Gastrocnemius medialis (tissue), 4 donors: ENCODE measurements around the gene PRKAG2.

Experiments used
- POLR2A ChIP-seq, 2 donors: fragments of 450-650 bp; IDR thresholded peaks; one replicate each; pipeline ENCODE4 v1.6.1; 2017; ENCODE audit warnings: antibody characterized with exemption in 2 of 2, mild to moderate bottlenecking in 2 of 2, moderate library complexity in 2 of 2
- TF ChIP-seq, protein P1 (sequence below), 5 experiments: fragments of 450-650 bp in 3 of 5; fragments of 200-600 bp in 2 of 5; sonication (generic) in 2 of 5; IDR thresholded peaks in 4 of 5; conservative IDR thresholded peaks in 1 of 5; 1 replicate in 4 of 5; 2 replicates in 1 of 5; pipeline ENCODE4 v1.5.1; 2016 to 2019; ENCODE audit warnings: antibody characterized with exemption in 5 of 5, mild to moderate bottlenecking in 3 of 5, moderate library complexity in 3 of 5

GRCh38 chr7:151565541-151565940, 311.4 kb downstream of the PRKAG2 start:
- TF ChIP-seq, protein P1, sequence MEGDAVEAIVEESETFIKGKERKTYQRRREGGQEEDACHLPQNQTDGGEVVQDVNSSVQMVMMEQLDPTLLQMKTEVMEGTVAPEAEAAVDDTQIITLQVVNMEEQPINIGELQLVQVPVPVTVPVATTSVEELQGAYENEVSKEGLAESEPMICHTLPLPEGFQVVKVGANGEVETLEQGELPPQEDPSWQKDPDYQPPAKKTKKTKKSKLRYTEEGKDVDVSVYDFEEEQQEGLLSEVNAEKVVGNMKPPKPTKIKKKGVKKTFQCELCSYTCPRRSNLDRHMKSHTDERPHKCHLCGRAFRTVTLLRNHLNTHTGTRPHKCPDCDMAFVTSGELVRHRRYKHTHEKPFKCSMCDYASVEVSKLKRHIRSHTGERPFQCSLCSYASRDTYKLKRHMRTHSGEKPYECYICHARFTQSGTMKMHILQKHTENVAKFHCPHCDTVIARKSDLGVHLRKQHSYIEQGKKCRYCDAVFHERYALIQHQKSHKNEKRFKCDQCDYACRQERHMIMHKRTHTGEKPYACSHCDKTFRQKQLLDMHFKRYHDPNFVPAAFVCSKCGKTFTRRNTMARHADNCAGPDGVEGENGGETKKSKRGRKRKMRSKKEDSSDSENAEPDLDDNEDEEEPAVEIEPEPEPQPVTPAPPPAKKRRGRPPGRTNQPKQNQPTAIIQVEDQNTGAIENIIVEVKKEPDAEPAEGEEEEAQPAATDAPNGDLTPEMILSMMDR (IDR thresholded peaks at IDR 0.05 in 4 of 5, conservative IDR thresholded peaks at IDR 0.05 in 1 of 5), result no peak
- TF ChIP-seq POLR2A (IDR thresholded peaks at IDR 0.05), result no peak
